Gastrocnemius medialis (tissue), 4 donors: ENCODE measurements around the gene CLDN4. TPM values are rescaled to one million over a fixed set of nuclear protein-coding genes. Genes with fewer than 3 reads are reported as not detected.

Source experiments
- ATAC-seq, 2 donors: fragments of 150-250 bp; one replicate each; pipeline ENCODE4 v1.9.1; 2016
- DNase-seq, 2 donors: peaks; one replicate each; pipeline ENCODE4 v3.0.0-alpha.2; 2019
- H3K27ac ChIP-seq, 4 donors: fragments of 200-600 bp; sonication (generic); 1 replicate in 1 of 4; 2 replicates in 3 of 4; pipeline ENCODE4 v1.5.1; 2016 to 2018; ENCODE audit warnings: mild to moderate bottlenecking in 2 of 4, moderate library complexity in 1 of 4
- H3K27me3 ChIP-seq, 3 donors: fragments of 200-600 bp; sonication (generic) in 2 of 3; 1 replicate in 1 of 3; 2 replicates in 2 of 3; pipeline versions ENCODE4 v1.5.1 to v1.6.0; 2016 to 2019; ENCODE audit warnings: mild to moderate bottlenecking in 1 of 3, moderate library complexity in 1 of 3
- H3K36me3 ChIP-seq, 2 donors: fragments of 200-600 bp; sonication (generic) in 1 of 2; one replicate each; pipeline ENCODE4 v1.5.1; 2017 to 2018
- H3K4me1 ChIP-seq, 2 donors: fragments of 200-600 bp; sonication (generic) in 1 of 2; one replicate each; pipeline ENCODE4 v1.5.1; 2016 to 2017; ENCODE audit warnings: mild to moderate bottlenecking in 2 of 2
- H3K4me3 ChIP-seq, 4 donors: fragments of 200-600 bp; sonication (generic) in 3 of 4; 1 replicate in 1 of 4; 2 replicates in 3 of 4; pipeline ENCODE4 v1.5.1; 2016 to 2019; ENCODE audit warnings: mild to moderate bottlenecking in 2 of 4
- H3K9me3 ChIP-seq, 3 donors: fragments of 200-600 bp; sonication (generic) in 2 of 3; 1 replicate in 1 of 3; 2 replicates in 2 of 3; pipeline ENCODE4 v1.5.1; 2016 to 2019
- POLR2A ChIP-seq, 2 donors: fragments of 450-650 bp; IDR thresholded peaks; one replicate each; pipeline ENCODE4 v1.6.1; 2017; ENCODE audit warnings: antibody characterized with exemption in 2 of 2, mild to moderate bottlenecking in 2 of 2, moderate library complexity in 2 of 2
- in situ Hi-C, 4 donors: fragments of 200-750 bp; cut with MboI; loops; one replicate each; pipeline versions ENCODE4 v1.15.0 to v1.8.0; 2017; ENCODE audit warnings: low sequenced_read_pairs in 4 of 4
- intact Hi-C: fragments of 100-400 bp; cut with DNase I; formaldehyde crosslinking; loops from one replicate; pipeline ENCODE4 v1.15.1; 2023; ENCODE audit warnings: low total_unique reads
- total RNA-seq, 4 donors: library from RNA; depleted of rRNA; stranded (reverse); fragments of >200 nt; gene quantifications; one replicate each; pipeline versions ENCODE4 v1.1.0 to v1.2.3, GENCODE V29; 2016
- TF ChIP-seq, protein P1 (sequence below), 5 experiments: fragments of 450-650 bp in 3 of 5; fragments of 200-600 bp in 2 of 5; sonication (generic) in 2 of 5; IDR thresholded peaks in 4 of 5; conservative IDR thresholded peaks in 1 of 5; 1 replicate in 4 of 5; 2 replicates in 1 of 5; pipeline ENCODE4 v1.5.1; 2016 to 2019; ENCODE audit warnings: antibody characterized with exemption in 5 of 5, mild to moderate bottlenecking in 3 of 5, moderate library complexity in 3 of 5

The CLDN4 gene
- total RNA-seq, 4 donors from 2014 or later: 0.16 to 3.7 (median 0.42) TPM

DNA sequence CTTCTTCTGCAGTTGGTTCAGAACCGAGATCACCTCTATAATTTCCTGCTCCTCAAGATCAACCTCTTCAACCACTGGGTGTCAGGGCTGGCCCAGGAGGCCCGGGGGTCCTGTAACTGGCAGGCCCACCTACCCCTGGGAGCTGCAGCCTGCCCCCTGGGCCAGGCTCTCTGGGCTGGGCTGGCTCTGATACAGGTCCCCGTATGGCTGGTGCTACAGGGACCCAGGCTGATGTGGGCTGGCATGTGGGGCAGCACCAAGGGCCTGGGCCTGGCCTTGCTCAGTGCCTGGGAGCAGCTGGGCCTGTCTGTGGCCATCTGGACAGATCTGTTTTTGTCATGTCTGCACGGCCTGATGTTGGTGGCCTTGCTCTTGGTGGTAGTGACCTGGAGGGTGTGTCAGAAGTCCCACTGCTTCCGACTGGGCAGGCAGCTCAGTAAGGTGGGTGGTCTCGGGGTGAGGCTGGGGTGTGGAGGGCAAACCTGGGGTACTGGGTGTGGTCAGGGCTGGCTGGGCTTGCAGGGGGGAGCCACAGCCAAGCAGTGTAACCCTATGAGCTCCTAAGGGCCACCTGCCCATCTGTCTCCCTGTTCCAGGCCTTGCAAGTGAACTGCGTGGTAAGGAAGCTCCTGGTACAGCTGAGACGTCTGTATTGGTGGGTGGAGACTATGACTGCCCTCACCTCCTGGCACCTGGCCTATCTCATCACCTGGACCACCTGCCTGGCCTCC is 34.4 kb downstream of the CLDN4 start:
- Histone ChIP-seq H3K27me3 (no peaks in the 10 kb centered on the region), H3K27ac (no peak overlapping the region), H3K4me3 (no peak overlapping the region), H3K9me3 (no peaks in the 10 kb centered on the region), H3K36me3 (no peaks in the 10 kb centered on the region), H3K4me1 (peaks cover 0 to under 1% of the 10 kb centered on the region in 2 donors)
- DNase-seq (no peak), ATAC-seq (no peak)
- intact Hi-C loops (loop anchor here (5.0 kb wide), 2 partner anchors 112 to 537 kb away; no protein-coding TSS in a partner anchor), in situ Hi-C loops (loop anchor here in 2 of 4 donors (5.0 to 25.0 kb wide), 3 partner anchors 157 to 253 kb away; partner anchors contain the start of genes ELN (in 1 of the 2) and MLXIPL (in 1 of the 2))
- TF ChIP-seq, protein P1, sequence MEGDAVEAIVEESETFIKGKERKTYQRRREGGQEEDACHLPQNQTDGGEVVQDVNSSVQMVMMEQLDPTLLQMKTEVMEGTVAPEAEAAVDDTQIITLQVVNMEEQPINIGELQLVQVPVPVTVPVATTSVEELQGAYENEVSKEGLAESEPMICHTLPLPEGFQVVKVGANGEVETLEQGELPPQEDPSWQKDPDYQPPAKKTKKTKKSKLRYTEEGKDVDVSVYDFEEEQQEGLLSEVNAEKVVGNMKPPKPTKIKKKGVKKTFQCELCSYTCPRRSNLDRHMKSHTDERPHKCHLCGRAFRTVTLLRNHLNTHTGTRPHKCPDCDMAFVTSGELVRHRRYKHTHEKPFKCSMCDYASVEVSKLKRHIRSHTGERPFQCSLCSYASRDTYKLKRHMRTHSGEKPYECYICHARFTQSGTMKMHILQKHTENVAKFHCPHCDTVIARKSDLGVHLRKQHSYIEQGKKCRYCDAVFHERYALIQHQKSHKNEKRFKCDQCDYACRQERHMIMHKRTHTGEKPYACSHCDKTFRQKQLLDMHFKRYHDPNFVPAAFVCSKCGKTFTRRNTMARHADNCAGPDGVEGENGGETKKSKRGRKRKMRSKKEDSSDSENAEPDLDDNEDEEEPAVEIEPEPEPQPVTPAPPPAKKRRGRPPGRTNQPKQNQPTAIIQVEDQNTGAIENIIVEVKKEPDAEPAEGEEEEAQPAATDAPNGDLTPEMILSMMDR (IDR thresholded peaks at IDR 0.05 in 4 of 5, conservative IDR thresholded peaks at IDR 0.05 in 1 of 5): no peak
- no peak for TF ChIP-seq POLR2A (IDR thresholded peaks at IDR 0.05)

DNA sequence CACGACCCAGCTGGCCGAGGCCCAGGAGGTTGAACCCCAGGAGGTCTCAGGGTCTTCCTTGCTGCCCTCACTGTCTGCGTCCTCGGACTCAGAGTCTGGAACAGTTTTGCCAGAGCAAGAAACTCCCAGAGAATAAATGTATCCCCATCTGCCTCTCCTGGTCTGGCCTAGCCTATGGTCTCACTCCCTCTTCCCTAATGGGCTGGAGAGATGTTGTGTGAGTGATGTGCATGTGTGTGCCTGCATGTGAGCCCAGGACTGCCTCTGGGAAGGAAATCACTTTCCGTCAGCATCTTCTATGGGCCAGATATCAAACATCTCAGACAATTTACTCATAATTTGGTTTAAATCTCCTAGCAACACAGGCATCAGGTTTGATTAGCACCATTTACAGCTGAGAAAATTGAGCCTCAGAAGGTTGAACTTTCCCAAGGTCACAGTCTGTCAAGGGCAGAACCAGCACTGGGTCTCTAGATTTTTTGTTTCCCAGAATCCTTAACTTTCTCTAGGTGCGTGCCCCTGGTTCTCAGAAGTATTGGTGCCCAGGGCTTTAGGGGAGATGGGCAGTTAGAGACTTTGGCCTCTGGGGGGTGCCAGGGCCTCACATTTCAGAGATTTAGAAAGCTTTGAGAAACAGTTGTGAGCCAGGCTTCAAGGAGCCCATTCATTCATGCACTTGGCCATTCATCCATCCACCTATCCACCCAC is 35.1 kb downstream of the CLDN4 start:
- H3K27ac ChIP-seq: no peak overlapping the region
- H3K36me3 ChIP-seq: no peaks in the 10 kb centered on the region
- no peak overlapping the region for H3K4me3 ChIP-seq
- peaks cover 0 to 3% of the 10 kb centered on the region in 2 donors for H3K4me1 ChIP-seq
- TF ChIP-seq, protein P1 (IDR thresholded peaks at IDR 0.05 in 4 of 5, conservative IDR thresholded peaks at IDR 0.05 in 1 of 5): peak; percentile 28 to 58 (median 56)
- TF ChIP-seq POLR2A (IDR thresholded peaks at IDR 0.05): no peak
- ATAC-seq: peak; percentile 58 to 64
- H3K27me3 ChIP-seq: no peaks in the 10 kb centered on the region
- no peak for DNase-seq
- in situ Hi-C loops: loop anchor here in 1 of 4 donors (25.0 kb wide), 1 partner anchor 254 kb away; the partner anchor contains the start of gene MLXIPL
- intact Hi-C loops: loop anchor here (1.0 to 5.0 kb wide), 3 partner anchors 111 to 536 kb away; no protein-coding TSS in a partner anchor
- no peaks in the 10 kb centered on the region for H3K9me3 ChIP-seq

DNA sequence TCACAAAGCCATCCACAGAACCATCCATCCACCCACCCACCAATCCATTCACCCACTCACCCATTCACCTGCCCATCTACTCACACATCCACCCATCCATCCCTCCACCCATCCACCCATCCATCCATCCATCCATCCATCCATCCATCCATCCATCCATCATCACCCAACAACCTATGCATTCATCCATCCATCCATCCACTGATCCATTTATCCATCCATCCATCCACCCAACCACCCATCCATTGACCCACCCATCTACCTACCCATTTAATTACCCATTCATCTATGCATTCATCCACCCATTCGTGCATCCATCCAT is 35.6 kb downstream of the CLDN4 start:
- Histone ChIP-seq H3K4me1 (peaks cover 0 to 3% of the 10 kb centered on the region in 2 donors), H3K4me3 (no peak overlapping the region), H3K27ac (no peak overlapping the region), H3K36me3 (no peaks in the 10 kb centered on the region), H3K27me3 (no peaks in the 10 kb centered on the region), H3K9me3 (no peaks in the 10 kb centered on the region)
- intact Hi-C loops: loop anchor here (1.0 to 5.0 kb wide), 3 partner anchors 111 to 536 kb away; no protein-coding TSS in a partner anchor
- ATAC-seq: no peak
- TF ChIP-seq POLR2A (IDR thresholded peaks at IDR 0.05): no peak
- TF ChIP-seq, protein P1 (IDR thresholded peaks at IDR 0.05 in 4 of 5, conservative IDR thresholded peaks at IDR 0.05 in 1 of 5): peak in 1 of 5 experiments; percentile 1
- in situ Hi-C loops: loop anchor here in 1 of 4 donors (25.0 kb wide), 1 partner anchor 254 kb away; the partner anchor contains the start of gene MLXIPL
- no peak for DNase-seq

DNA sequence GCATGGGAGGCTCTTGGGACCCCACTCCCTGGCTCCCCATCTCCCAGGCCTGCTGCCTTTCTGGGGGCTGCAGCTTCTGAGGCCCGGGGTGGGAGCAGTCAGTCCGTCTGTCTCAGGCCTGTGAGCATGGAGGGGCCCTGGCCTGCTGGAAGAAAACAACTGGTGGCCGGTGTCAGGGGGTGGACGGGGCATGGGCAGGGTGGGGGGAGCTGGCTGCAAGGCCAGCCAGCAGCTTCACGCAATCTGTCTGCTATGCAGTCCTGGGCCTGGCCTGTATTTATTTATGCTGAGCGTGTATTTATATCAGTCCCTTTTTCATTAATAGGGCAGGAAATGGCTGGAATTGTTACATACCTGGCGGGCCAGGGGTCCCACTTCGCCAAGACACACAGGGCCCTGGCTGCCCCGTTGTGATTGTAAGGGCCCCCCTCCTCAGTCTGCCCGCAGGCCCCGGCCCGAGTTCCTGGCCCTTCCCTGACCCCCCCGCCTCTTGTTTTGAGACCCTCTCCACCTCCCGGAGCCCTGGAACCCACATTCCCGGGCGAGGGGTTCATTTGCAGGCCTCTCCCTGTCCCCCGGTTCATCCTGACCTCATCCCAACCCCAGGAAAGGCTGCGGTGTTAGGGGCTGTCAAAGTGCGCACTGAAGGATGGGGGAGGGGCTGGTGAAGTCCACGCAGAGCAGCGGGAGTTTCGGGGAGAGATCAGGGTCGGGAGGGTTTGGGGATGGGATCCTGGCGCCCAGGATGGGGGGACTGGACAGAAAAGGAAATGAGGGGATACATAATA is 38.4 kb downstream of the CLDN4 start:
- no peak overlapping the region for H3K27ac ChIP-seq
- no peak for DNase-seq
- no peaks in the 10 kb centered on the region for H3K9me3 ChIP-seq
- H3K27me3 ChIP-seq: no peaks in the 10 kb centered on the region
- no peak for ATAC-seq
- intact Hi-C loops (loop anchor here (5.0 kb wide), 2 partner anchors 108 to 533 kb away; no protein-coding TSS in a partner anchor), in situ Hi-C loops (loop anchor here in 1 of 4 donors (25.0 kb wide), 1 partner anchor 257 kb away; the partner anchor contains the start of gene MLXIPL)
- peaks cover 0 to 6% of the 10 kb centered on the region in 2 donors for H3K4me1 ChIP-seq
- no peaks in the 10 kb centered on the region for H3K36me3 ChIP-seq
- TF ChIP-seq, protein P1 (IDR thresholded peaks at IDR 0.05 in 4 of 5, conservative IDR thresholded peaks at IDR 0.05 in 1 of 5): no peak
- TF ChIP-seq POLR2A (IDR thresholded peaks at IDR 0.05): no peak
- H3K4me3 ChIP-seq: no peak overlapping the region
